Fibroblast of pulmonary artery (primary cell): ENCODE data around the gene TBC1D8.

Source experiments
- DNase-seq: peaks from one replicate; pipeline ENCODE4 v3.0.0-alpha.2; 2010; ENCODE audit warnings: low read depth
- H3K4me3 ChIP-seq: replicated peaks from 2 replicates; pipeline ENCODE4 v1.5.1; 2011; ENCODE audit warnings: low read depth, mild to moderate bottlenecking, control low read depth, low read length, moderate library complexity
- TF ChIP-seq, protein P1 (sequence below): IDR thresholded peaks from 2 replicates; pipeline ENCODE4 v1.5.1; 2011; ENCODE audit warnings: mild to moderate bottlenecking, control low read depth, low read length, inconsistent platforms; ENCODE audit errors: missing control alignments

The TBC1D8 gene

DNA sequence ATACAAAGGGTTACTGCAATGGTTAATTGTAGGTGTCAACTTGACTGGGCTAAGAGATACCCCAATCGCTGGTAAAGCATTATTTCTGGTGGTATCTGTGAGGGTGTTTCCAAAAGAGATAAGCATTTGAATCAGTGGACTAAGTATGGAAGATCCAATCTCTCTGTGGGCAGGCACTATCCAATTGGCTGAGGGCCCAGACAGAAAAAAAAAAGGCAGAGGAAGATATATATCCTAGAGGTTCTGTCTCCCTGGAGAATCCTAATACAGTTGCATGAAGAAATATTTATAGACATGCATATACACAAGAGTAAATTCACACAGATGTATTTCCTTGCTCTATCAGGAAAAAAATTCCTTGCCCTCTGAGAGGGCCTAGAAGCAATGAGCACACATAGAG lies 43.9 kb downstream of the TBC1D8 start:
- H3K4me3 ChIP-seq = no peak overlapping the region
- no peak for DNase-seq
- TF ChIP-seq, protein P1, sequence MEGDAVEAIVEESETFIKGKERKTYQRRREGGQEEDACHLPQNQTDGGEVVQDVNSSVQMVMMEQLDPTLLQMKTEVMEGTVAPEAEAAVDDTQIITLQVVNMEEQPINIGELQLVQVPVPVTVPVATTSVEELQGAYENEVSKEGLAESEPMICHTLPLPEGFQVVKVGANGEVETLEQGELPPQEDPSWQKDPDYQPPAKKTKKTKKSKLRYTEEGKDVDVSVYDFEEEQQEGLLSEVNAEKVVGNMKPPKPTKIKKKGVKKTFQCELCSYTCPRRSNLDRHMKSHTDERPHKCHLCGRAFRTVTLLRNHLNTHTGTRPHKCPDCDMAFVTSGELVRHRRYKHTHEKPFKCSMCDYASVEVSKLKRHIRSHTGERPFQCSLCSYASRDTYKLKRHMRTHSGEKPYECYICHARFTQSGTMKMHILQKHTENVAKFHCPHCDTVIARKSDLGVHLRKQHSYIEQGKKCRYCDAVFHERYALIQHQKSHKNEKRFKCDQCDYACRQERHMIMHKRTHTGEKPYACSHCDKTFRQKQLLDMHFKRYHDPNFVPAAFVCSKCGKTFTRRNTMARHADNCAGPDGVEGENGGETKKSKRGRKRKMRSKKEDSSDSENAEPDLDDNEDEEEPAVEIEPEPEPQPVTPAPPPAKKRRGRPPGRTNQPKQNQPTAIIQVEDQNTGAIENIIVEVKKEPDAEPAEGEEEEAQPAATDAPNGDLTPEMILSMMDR = no peak

DNA sequence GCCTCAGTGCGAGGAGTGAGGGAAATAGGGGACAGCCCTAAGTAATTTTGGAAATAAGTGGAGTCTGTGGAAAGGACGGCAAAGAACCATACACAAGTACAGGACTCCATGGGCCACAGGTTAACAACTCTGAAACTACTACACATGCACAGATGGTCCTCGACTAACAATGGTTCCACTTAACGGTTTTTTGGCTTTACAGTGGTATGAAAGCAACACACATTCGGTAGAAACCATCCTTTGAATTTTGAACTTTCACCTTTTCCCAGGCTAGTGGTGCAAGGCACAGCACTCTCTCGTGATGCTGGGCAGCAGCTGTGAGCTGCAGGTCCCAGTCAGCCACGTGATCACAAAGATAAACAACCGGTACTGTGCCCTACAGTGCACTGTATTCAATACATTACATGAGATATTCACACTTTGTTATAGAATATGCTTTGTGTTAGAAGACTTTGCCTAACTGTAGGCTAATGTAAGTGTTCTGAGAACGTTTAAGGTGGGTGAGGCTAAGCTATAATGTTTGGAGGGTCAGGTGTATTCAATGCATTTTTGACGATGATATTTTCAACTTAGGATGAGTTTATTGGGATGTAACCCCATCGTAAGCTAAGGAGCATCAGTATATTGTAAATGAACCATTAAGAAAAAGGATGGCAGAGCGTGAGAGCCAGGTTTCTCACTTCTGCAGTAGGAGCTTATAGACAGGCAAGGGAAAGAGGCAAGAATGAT lies 44.6 kb downstream of the TBC1D8 start:
- TF ChIP-seq, protein P1 = no peak
- no peak for DNase-seq

DNA sequence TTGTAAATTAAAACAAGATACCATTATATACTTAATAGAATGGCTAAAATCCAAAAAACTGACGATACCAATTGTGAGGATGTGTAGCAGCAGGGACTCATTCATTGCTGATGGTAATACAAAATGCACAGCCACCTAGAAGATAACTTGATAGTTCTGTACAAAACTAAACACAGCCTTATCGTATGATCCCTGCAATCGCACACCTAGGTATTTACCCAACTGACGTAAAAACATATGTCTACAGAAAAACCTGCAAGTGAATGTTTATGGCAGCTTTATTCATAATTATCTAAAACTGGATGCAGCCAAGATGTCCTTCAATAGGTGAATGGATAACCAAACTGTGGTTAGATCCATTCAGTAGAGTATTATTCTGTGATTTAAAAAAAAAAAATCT lies 45.5 kb downstream of the TBC1D8 start:
- TF ChIP-seq, protein P1 = no peak
- no peak overlapping the region for H3K4me3 ChIP-seq
- DNase-seq = no peak

More for the DNA sequence above, 44.6 kb downstream of the TBC1D8 start:
- H3K4me3 ChIP-seq = no peak overlapping the region

DNA sequence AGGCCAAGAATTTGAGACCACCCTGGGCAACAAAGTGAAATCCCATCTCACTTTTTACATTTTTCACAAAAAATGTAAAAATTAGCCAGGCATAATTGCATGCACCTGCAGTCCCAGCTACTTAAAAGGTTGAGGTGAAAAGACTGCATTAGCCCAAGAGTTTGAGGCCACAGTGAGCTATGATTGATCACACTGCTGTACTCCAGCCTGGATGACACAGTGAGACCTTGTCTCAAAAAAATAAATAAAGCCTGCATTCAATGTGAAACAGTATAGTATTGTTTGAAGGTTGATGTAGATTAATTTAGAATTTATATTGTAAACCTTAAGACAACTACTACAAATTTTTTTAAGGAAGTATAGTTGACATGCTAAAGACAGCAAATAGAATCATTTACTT lies 53.5 kb downstream of the TBC1D8 start:
- TF ChIP-seq, protein P1 = no peak
- H3K4me3 ChIP-seq = no peak overlapping the region
- no peak for DNase-seq

DNA sequence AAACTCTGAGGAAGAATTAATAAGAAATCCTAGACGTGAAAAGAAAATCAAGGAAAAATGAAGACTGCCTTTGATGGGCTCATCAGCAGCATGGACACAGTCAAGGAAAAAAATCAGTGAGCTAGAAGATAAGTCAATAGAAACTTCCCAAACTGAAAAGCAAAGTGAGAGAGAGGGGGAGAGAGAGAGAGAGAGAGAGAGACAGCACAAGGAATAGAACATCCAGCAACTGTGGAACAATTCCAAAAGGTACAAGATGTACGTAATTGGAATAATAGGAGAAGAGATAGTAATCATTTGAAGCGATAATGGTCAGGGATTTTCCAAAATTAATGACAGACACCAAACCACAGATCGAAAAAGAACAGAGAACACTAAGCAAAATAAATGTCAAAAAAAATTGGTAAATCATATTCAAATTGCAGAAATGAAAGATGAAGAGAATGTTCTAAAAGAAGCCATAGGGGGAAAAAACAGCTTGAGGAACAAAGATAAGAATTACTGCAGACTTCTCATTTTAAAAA lies 54.5 kb downstream of the TBC1D8 start:
- TF ChIP-seq, protein P1 = no peak
- H3K4me3 ChIP-seq = no peak overlapping the region
- DNase-seq = no peak

DNA sequence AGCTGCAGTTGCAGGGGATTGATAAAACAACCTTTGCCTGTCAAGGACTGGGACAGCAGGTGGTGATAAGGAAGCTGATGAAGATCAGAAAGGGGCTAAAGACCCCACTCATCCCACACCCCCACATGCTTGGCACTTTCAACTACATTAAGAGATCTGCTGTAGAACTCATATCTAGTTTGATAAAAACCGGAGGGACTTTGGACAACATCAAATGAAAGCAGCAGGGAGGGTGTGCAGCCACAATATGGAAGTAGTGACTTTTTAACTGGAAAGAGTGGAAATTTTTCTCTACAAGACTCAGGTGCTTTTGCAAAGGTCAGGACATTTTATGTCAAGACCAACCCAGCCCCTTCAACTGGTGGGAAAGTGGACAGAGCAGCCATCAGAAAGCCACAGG lies 56.8 kb downstream of the TBC1D8 start:
- no peak overlapping the region for H3K4me3 ChIP-seq

More for the DNA sequence above, 56.8 kb downstream of the TBC1D8 start:
- TF ChIP-seq, protein P1 = no peak
- no peak for DNase-seq
